ENCODE measurements around the gene OSBP2. TPM values are rescaled to one million over a fixed set of nuclear protein-coding genes. Genes with fewer than 3 reads are reported as not detected.
A peak's percentile ranks its signal among the peaks of the same experiment; 100 is the strongest.

Gene OSBP2
- total RNA-seq, 3 donors from 2014 or later: 2.9 to 5.3 (median 3.4) TPM

- DNase-seq: peak in 1 of 3 donors; percentile 48
Observed at GRCh38 chr22:30905696-30906341, 211.1 kb downstream of the OSBP2 start.

GRCh38 chr22:30906411-30906810 lies 211.7 kb downstream of the OSBP2 start:
- no peaks in the 10 kb centered on the region for H3K36me3 ChIP-seq (ENCODE audit: low read depth)
- no peaks in the 10 kb centered on the region for H3K9me3 ChIP-seq
- no peak overlapping the region for H3K4me3 ChIP-seq
- no peak for TF ChIP-seq CTCF (IDR thresholded peaks at IDR 0.05)
- no peaks in the 10 kb centered on the region for H3K4me1 ChIP-seq (ENCODE audit: low read depth)
- DNase-seq (peak in 1 of 3 donors; percentile 18), ATAC-seq (no peak)
- intact Hi-C loops (cut with DNase I, micrococcal nuclease): no loop called here

More at GRCh38 chr22:30905696-30906341, 211.1 kb downstream of the OSBP2 start:
- Histone ChIP-seq H3K4me1 (ENCODE audit: low read depth) (no peaks in the 10 kb centered on the region), H3K36me3 (ENCODE audit: low read depth) (no peaks in the 10 kb centered on the region), H3K9me3 (no peaks in the 10 kb centered on the region), H3K4me3 (no peak overlapping the region)
- TF ChIP-seq CTCF (IDR thresholded peaks at IDR 0.05): no peak
- no peak for ATAC-seq
- intact Hi-C loops (cut with DNase I, micrococcal nuclease): no loop called here

- H3K4me3 ChIP-seq: no peak overlapping the region
- no peak for ATAC-seq
- no peaks in the 10 kb centered on the region for H3K4me1 ChIP-seq (ENCODE audit: low read depth)
- intact Hi-C loops (cut with DNase I, micrococcal nuclease): no loop called here
- H3K36me3 ChIP-seq (ENCODE audit: low read depth): no peaks in the 10 kb centered on the region
- TF ChIP-seq CTCF (IDR thresholded peaks at IDR 0.05): no peak
- no peaks in the 10 kb centered on the region for H3K9me3 ChIP-seq
- peak in 1 of 3 donors; percentile 25 for DNase-seq
Observed at GRCh38 chr22:30906946-30907345, 212.3 kb downstream of the OSBP2 start.

- no peak for TF ChIP-seq CTCF (IDR thresholded peaks at IDR 0.05)
- intact Hi-C loops (cut with DNase I, micrococcal nuclease): no loop called here
- DNase-seq: peak in 1 of 3 donors; percentile 24
- no peaks in the 10 kb centered on the region for H3K4me1 ChIP-seq (ENCODE audit: low read depth)
- ATAC-seq: no peak
- H3K9me3 ChIP-seq: no peaks in the 10 kb centered on the region
- no peak overlapping the region for H3K4me3 ChIP-seq
- no peaks in the 10 kb centered on the region for H3K36me3 ChIP-seq (ENCODE audit: low read depth)
Observed at GRCh38 chr22:30908051-30908461, 213.4 kb downstream of the OSBP2 start.

GRCh38 chr22:30909306-30909705 lies 214.6 kb downstream of the OSBP2 start:
- no peak overlapping the region for H3K4me3 ChIP-seq
- intact Hi-C loops (cut with DNase I, micrococcal nuclease): no loop called here
- no peaks in the 10 kb centered on the region for H3K9me3 ChIP-seq
- no peak for TF ChIP-seq CTCF (IDR thresholded peaks at IDR 0.05)
- H3K36me3 ChIP-seq (ENCODE audit: low read depth): no peaks in the 10 kb centered on the region
- H3K4me1 ChIP-seq (ENCODE audit: low read depth): no peaks in the 10 kb centered on the region
- ATAC-seq (no peak), DNase-seq (no peak)

Data from mucosa of descending colon (tissue), 3 donors.